ENCODE data around the gene SLC22A13. TPM values are rescaled to one million over a fixed set of nuclear protein-coding genes. Genes with fewer than 3 reads are reported as not detected.

Gene SLC22A13, protein sequence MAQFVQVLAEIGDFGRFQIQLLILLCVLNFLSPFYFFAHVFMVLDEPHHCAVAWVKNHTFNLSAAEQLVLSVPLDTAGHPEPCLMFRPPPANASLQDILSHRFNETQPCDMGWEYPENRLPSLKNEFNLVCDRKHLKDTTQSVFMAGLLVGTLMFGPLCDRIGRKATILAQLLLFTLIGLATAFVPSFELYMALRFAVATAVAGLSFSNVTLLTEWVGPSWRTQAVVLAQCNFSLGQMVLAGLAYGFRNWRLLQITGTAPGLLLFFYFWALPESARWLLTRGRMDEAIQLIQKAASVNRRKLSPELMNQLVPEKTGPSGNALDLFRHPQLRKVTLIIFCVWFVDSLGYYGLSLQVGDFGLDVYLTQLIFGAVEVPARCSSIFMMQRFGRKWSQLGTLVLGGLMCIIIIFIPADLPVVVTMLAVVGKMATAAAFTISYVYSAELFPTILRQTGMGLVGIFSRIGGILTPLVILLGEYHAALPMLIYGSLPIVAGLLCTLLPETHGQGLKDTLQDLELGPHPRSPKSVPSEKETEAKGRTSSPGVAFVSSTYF
- 0.46 and 1.2 TPM in 2 replicates for total RNA-seq

DNA sequence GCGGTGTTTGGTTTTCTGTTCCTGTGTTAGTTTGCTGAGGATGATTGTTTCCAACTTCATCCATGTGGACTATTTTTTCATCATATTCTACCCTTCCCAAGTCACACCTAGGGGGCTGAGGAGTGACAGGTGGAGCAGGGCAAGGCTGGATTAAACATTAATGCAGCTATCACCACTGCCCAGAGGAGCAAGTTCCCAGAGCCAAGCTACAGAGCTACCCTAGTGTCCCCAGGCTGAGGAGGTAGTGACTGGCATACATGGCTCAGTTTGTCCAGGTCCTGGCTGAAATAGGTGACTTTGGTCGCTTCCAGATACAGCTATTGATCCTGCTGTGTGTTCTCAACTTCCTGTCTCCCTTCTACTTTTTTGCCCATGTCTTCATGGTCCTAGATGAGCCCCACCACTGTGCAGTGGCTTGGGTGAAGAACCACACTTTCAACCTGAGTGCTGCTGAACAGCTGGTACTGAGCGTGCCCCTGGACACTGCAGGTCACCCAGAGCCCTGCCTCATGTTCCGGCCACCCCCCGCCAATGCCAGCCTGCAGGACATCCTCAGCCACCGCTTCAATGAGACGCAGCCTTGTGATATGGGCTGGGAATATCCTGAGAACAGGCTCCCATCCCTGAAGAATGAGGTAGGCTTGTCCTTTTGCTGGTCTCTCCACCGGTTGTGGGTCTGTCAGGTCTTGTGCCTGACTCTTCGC is at the start of gene SLC22A13:
Gene SLC22A13 (plus strand): TSS at position 209 of the 704 bp plus-strand sequence. CDS start 49 bp downstream, at position 258.

DNA sequence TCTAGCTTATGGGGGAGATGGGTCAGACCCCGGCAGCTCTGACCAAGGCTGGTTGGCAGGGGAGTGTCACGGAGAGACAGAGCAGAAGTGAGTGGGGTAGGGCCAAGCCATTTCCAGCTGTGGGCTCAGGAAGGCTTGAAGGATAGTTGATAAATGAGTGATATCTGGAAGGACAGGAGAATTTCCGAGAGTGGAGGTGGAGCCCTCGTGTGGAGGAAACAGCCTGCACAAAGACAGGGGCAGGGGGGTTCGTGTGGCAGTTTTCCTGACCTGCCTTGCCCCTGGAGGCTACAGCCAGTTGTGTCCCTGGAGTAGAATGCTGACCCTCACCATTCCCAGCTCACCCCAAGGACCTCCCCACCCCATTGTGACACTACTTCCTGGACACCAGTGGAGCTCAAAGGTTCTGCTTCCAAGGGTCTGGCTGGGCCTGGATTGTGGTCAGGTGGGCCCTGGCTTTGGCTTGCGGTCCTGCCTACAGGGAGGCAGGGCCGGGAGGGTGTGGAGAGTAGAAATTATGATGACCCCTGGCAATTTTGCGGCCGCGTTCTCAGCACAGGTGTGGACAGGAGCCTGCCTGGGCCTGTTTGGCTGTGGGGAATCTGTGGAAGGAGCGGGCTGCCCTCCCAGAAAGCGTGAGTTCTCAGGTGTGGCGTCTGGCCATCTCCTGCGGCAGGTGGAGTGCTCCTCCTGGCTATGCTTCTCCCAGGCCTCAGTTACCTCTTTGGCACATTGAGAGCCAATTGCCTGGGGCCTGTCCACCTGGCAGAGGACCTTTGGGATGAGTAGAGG is 16.5 kb downstream of the SLC22A13 start, which contains the start of gene SLC22A14:
Gene SLC22A14 (plus strand): TSS at position 400 of the 792 bp plus-strand sequence. CDS start 23,733 bp downstream, outside the sequence.

Other genes starting within 250 kb of the SLC22A13 start
- 39.2 and 44.8 TPM in 2 replicates for gene PLCD1, start 236.2 kb upstream of the SLC22A13 start, total RNA-seq
- gene DLEC1, start 226.6 kb upstream of the SLC22A13 start, total RNA-seq, result 0.13 and 0.17 TPM in 2 replicates
- gene ACAA1, start 128.7 kb upstream of the SLC22A13 start, total RNA-seq, result 25.3 and 28.1 TPM in 2 replicates
- 13.2 and 13.9 TPM in 2 replicates for gene MYD88, start 127.2 kb upstream of the SLC22A13 start, total RNA-seq
- 40.7 and 51.3 TPM in 2 replicates for gene OXSR1, start 100.3 kb upstream of the SLC22A13 start, total RNA-seq
- 0.46 and 0.66 TPM in 2 replicates for gene SLC22A14, start 16.5 kb downstream of the SLC22A13 start, total RNA-seq
- gene XYLB, start 81.0 kb downstream of the SLC22A13 start, total RNA-seq, result 6.4 and 8.8 TPM in 2 replicates
- gene ACVR2B, start 188.1 kb downstream of the SLC22A13 start, total RNA-seq, result 3.2 and 4.0 TPM in 2 replicates
- 8.9 and 46.1 TPM in 2 replicates for gene EXOG, start 230.5 kb downstream of the SLC22A13 start, total RNA-seq